NCI-H2196 (cell line): Measurements from ENCODE around the gene EFNA3.
A peak's percentile ranks its signal among the peaks of the same experiment; 100 is the strongest.

Experiments
- DNase-seq: peaks from one replicate; lab custom pipeline; 2025; ENCODE audit not compliant: unreplicated experiment; lab: John Stamatoyannopoulos, UW

The EFNA3 gene

DNA sequence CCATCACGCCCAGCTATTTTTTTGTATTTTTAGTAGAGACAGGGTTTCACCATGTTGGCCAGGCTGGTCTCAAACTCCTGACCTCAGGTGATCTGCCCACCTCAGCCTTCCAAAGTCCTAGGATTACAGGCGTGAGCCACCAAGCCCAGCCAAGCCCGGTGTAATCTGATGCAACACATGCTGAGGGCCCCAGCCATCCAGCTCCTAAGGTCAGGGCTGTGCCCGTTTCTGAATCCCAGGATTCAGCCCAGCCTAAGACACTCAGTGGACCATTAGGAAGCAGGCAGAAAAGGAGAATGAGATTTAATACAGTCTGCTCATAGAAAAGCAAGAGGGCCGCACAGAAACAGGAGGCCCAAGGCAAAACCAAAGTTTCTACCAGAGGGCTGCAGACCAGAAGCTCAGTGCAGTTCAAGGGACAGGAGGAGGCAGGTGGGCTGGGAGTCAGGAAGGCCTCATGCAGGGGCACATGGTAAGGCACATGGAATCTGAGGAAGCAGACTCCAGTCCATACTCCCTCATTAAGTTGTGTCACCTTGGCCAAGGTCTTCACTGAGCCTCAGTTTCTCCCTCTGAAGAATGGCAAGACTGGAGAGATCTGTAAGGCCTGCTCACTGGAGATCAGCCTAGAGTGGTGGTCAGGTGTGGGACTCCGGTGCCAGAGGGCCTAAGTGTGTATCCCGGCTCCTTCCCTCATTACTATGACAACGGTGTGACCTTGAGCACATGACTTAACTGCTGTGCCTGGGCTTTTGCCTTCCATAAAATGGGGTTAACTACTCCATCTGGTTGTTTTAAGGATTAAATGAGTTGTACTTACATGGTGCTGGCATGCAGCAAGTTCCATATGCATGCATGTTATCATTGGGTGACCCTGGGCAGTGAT is 29.9 kb upstream of the EFNA3 start:
- DNase-seq: no peak

GRCh38 chr1:155049651-155050559 is 28.7 kb upstream of the EFNA3 start:
- peak; percentile 55 for DNase-seq

- DNase-seq: peak; percentile 93
These were observed 27.9 kb upstream of the EFNA3 start, which contains the start of gene ADAM15 for GRCh38 chr1:155050560-155051341. Gene ADAM15 (plus strand): TSS chr1:155051316. CDS start chr1:155051387, 71 bp downstream.

DNA sequence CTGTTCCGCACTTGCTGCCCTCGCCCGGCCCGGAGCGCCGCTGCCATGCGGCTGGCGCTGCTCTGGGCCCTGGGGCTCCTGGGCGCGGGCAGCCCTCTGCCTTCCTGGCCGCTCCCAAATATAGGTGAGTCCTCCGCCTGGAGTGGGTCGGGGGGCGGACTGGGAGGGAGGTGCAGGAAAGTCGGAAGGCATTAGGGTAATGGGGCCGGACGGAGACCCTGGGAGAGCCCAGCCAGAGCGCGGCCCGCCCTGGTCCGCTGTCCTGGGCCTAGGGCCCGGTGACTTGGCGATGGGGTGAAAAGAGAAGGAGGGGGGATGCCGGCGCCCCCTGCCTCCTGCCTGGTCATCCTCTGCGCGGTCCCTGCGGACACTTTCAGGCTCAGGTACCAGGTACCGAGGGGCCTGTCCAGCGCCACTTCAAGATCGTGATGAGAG is 27.3 kb upstream of the EFNA3 start:
- DNase-seq: no peak

DNA sequence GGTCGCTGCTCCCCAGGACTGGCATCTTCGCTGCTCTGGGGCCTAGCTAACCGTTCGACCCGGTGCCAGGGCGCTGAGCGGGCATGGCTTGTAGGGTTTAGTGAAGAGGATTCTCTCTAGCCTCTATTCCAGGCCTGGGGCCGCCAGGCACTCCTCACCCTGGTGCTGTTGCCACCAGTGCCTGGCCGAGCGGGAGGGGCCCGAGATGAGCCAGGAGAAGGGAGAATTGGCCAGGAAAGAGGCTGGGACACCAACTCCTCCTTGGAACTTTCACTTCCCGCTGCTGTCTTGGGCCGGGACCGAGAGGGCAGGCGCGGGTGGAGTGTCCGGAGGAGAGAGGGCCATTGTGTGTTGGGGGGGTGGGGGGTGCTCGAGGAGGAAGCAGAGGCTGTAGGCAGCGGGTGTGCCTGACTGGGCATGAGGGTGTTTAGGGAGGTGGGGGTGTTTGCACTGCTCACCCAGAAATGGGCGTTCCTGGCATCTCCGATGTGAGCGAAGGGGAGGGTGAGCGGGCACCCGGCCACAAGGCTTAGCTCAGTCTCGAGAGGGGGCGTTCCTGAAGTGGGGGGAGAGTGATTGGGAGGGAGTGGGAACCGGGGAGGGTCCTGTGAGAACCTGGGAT is 26.7 kb upstream of the EFNA3 start:
- peak; percentile 60 for DNase-seq

- no peak for DNase-seq
These were observed 25.9 kb upstream of the EFNA3 start for GRCh38 chr1:155052439-155053395.

DNA sequence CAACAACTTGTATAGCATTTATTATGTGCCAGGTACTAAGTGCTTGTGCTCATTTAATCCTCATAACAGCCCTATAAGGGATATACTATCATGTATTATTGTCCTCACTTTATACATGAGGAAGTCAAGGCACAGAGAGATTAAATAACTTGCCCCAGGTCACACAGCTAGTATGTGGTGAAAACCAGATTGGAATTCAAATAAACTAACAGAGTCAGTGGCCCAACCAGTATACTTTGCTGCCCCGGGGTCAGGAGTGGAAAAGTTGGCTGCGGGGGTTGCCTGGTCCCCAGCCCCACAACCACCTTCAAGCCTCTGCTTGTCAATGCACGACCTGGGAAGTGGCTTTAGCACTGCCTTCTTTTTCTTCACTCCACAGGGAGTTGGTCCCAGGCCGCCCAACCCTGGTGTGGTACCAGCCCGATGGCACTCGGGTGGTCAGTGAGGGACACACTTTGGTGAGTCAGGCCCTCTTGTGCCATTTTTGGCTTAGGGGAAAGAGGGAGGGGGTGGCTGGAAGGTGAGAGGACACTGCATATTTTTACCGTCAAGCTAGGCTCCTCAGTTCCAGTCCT is 25.0 kb upstream of the EFNA3 start:
- DNase-seq: no peak

- DNase-seq: no peak
These were observed 21.5 kb upstream of the EFNA3 start for GRCh38 chr1:155057104-155057503.

DNA sequence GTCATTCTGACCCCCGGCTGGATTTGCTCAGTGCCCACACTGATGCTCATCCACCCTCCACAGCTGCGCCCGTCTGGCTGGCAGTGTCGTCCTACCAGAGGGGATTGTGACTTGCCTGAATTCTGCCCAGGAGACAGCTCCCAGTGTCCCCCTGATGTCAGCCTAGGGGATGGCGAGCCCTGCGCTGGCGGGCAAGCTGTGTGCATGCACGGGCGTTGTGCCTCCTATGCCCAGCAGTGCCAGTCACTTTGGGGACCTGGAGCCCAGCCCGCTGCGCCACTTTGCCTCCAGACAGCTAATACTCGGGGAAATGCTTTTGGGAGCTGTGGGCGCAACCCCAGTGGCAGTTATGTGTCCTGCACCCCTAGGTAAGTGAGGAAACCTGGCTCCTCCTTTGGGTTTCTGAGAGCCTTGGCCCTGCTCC is 20.8 kb upstream of the EFNA3 start:
- DNase-seq: no peak

DNA sequence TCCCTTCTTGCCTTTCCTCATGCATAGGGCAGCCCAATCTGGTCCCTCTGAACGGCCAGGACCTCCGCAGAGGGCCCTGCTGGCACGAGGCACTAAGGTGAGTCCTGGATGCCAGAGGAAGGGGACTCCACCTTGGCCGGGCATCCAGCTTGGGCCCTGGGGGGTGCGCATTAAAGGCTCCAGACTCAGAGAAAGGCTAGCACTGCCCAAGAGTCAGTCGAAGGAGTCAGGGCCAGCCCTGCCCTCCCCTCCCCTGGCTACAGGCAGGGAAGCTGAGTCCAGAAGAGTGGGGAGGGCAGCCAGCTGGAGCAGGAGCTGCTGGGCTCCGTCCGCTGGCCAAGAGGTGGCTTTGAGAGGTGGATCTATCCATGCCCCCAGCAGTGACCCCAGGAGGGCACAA is 17.9 kb upstream of the EFNA3 start:
- DNase-seq: no peak

DNA sequence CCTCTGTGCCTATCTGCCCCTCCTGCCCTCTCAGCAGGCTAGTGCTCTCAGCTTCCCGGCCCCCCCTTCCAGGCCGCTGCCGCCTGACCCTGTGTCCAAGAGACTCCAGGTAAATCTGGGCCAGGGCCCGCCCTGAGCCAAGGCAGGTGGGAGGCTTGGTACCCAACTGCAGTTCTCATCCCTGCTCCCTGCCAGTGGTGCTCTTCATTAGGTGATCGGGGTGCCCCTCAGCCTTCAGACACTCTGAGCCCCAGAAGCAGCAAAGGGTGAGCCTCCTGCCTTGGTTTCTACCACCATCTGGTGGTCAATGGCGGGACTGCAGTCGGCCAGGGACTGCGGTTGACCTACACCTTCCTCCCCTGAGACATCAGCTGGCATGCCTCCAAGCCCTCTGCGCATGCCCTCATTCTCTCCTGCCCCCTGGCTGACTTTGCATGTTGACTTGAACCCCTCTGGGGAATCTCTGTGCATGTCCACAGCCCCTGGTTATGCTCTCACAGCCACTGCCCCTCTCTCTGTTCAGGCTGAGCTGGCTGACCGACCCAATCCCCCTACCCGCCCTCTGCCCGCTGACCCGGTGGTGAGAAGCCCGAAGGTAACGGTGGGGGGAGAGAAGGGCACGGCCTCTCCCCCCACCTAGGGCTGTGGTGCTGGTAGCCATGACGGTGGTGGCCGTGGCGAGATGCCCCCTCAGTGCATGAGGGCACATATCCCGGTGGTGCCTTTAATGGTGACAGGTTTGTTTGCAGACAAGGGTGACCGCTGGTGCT is 17.1 kb upstream of the EFNA3 start:
- peak; percentile 97 for DNase-seq

DNA sequence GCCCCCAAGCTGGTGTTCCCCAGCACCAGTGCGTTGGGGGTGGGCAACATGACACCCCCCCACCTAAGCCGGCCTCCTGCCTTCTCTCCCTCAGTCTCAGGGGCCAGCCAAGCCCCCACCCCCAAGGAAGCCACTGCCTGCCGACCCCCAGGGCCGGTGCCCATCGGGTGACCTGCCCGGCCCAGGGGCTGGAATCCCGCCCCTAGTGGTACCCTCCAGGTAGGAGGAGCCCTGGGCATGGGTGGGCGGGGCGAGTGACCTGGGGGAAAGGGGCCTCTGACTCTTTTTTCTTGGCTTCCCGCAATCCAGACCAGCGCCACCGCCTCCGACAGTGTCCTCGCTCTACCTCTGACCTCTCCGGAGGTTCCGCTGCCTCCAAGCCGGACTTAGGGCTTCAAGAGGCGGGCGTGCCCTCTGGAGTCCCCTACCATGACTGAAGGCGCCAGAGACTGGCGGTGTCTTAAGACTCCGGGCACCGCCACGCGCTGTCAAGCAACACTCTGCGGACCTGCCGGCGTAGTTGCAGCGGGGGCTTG is 16.4 kb upstream of the EFNA3 start:
- no peak for DNase-seq

DNA sequence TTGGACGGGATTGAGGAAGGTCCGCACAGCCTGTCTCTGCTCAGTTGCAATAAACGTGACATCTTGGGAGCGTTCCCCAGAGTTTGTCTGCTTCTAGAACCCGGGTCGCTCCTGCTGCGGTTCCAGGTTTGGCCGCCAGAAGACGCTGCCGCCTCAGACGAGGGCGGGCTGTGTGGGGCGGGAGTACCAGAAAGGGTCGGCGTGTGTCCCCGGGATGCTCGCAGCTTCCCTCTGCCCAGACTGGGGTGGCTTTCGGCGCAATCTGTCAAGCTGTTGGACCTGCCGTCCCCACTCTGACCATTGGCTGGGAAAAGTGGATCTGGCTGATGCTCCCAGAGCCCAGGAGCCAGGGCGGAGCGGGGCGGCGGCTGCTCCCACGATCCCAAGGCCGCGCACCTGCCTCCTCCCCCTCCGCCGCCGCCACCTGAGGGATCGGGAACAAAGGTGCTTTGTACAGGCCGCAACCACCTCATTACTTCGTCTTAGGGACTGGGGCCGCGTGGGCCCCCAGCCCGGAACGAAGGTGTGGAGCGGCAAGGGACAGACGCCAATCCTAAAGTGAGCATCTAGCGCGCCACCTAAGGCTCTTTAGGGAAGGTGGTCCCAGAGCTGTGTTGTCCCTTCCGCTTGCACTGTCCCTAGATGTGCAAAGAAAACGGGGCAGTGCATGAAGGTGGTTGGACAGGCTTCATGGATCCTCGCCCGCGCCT is 15.8 kb upstream of the EFNA3 start:
- DNase-seq: peak; percentile 51

- peak; percentile 90 for DNase-seq
These were observed 15.0 kb upstream of the EFNA3 start, which contains the start of gene EFNA4 for GRCh38 chr1:155063550-155064110. Gene EFNA4 (plus strand): TSS chr1:155063740. CDS start chr1:155063824, 84 bp downstream.

DNA sequence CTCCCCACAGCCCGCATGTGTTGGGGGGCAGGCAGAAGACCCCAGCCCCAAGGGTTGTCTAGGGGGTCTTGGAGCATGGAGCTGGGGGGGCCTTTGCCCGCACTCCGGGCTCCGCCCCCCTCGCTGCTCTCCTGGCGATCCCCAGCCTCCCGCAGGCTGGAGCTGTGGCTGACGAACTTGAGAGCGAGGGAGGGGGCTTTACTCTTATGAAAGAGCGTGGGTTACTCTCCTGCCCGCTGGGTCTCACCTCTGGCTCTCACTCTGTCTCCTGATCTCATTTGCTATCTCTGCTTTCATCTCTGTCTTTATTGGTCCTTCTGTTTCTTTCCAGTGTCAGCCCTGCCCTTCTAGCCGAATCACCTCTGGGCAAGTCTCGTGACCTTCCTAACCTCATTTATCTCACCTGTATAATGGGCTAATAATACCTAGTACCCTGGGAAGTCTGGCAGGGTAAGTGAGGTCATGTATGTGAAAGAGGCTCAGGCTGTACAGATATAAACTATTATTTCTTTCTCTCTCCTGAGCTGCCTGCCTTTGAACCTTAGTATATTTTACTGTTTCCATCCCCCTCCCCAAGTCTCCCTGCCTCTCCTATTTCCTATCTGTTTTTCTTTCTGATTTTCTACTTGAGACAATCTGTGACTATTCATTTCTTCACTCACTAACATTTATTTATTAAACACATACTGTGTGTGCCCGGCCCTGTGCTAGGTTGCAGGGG is 14.4 kb upstream of the EFNA3 start:
- DNase-seq: peak; percentile 80

- no peak for DNase-seq
These were observed 13.7 kb upstream of the EFNA3 start for GRCh38 chr1:155064832-155065429.
